ENCODE measurements around the gene SORBS1.

DNA sequence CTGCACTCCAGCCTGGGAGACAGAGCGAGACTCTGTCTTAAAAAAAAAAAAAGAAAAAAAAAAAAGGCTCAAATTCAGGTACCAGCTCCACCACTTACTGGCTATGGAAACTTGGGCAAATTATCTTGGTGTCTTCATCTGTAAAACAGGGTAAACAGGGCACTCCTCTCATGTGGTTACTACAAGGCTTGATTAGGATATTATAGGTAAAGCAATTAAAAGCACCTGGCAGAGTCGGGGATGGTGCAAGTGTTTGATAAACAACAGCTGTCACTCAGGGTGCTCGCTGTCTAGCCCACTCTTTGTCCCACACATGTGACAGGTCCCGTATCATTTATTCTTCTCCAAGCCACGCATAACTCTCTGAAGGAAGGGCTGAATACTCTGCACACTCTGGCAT lies 96.9 kb downstream of the SORBS1 start:
- TF ChIP-seq, protein P1, sequence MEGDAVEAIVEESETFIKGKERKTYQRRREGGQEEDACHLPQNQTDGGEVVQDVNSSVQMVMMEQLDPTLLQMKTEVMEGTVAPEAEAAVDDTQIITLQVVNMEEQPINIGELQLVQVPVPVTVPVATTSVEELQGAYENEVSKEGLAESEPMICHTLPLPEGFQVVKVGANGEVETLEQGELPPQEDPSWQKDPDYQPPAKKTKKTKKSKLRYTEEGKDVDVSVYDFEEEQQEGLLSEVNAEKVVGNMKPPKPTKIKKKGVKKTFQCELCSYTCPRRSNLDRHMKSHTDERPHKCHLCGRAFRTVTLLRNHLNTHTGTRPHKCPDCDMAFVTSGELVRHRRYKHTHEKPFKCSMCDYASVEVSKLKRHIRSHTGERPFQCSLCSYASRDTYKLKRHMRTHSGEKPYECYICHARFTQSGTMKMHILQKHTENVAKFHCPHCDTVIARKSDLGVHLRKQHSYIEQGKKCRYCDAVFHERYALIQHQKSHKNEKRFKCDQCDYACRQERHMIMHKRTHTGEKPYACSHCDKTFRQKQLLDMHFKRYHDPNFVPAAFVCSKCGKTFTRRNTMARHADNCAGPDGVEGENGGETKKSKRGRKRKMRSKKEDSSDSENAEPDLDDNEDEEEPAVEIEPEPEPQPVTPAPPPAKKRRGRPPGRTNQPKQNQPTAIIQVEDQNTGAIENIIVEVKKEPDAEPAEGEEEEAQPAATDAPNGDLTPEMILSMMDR (conservative IDR thresholded peaks at IDR 0.05) = no peak
- no peak for TF ChIP-seq ZFX (IDR thresholded peaks at IDR 0.05)

Data from C4-2B (cell line).